NB4 (cell line): Measurements from ENCODE around the gene GAPVD1.
A peak's percentile ranks its signal among the peaks of the same experiment; 100 is the strongest.

ENCODE experiments used
- DNase-seq: peaks from one replicate; pipeline ENCODE4 v3.0.0; 2010; ENCODE audit warnings: low read depth
- H3K4me3 ChIP-seq: one replicate; pipeline ENCODE4 v1.5.1; 2011; ENCODE audit warnings: mild to moderate bottlenecking, low read depth, low read length, moderate library complexity
- CTCF ChIP-seq: IDR thresholded peaks from one replicate; pipeline ENCODE4 v1.5.1; 2012; ENCODE audit warnings: low read depth, low read length
- MAX ChIP-seq: IDR thresholded peaks from 2 replicates; pipeline ENCODE4 v1.6.1; 2011; ENCODE audit warnings: low read depth, low read length
- MYC ChIP-seq: IDR thresholded peaks from 2 replicates; pipeline ENCODE4 v1.6.1; 2011; ENCODE audit warnings: low read depth, low read length
- POLR2A ChIP-seq: IDR thresholded peaks from 2 replicates; pipeline ENCODE4 v1.6.1; 2011; ENCODE audit warnings: mild to moderate bottlenecking; ENCODE audit not compliant: insufficient read length; ENCODE audit errors: extremely low read depth

Gene GAPVD1

GRCh38 chr9:125404733-125405132, 143.1 kb downstream of the GAPVD1 start:
- TF ChIP-seq POLR2A: no peak
- no peak for TF ChIP-seq MAX
- no peak for TF ChIP-seq MYC
- TF ChIP-seq CTCF: no peak
- DNase-seq: no peak

GRCh38 chr9:125405938-125406809, 144.5 kb downstream of the GAPVD1 start:
- no peak for TF ChIP-seq CTCF
- no peak for TF ChIP-seq MAX
- TF ChIP-seq MYC: no peak
- no peak for TF ChIP-seq POLR2A
- no peak overlapping the region for H3K4me3 ChIP-seq
- no peak for DNase-seq

More at GRCh38 chr9:125404733-125405132, 143.1 kb downstream of the GAPVD1 start:
- H3K4me3 ChIP-seq: no peak overlapping the region

- DNase-seq: no peak
- no peak overlapping the region for H3K4me3 ChIP-seq
- TF ChIP-seq MAX: no peak
- no peak for TF ChIP-seq POLR2A
- TF ChIP-seq CTCF: no peak
- TF ChIP-seq MYC: no peak
Measured at GRCh38 chr9:125406810-125407087, 145.1 kb downstream of the GAPVD1 start.

GRCh38 chr9:125407432-125407973, 145.9 kb downstream of the GAPVD1 start:
- no peak for TF ChIP-seq MAX
- TF ChIP-seq CTCF: no peak
- TF ChIP-seq POLR2A: no peak
- no peak for TF ChIP-seq MYC
- DNase-seq: no peak
- no peak overlapping the region for H3K4me3 ChIP-seq

GRCh38 chr9:125407974-125408900, 146.6 kb downstream of the GAPVD1 start:
- peak overlapping the region; percentile 11 for H3K4me3 ChIP-seq
- TF ChIP-seq POLR2A (no peak), MYC (0 out of 2 replicates have a peak, but pooled peaks have one; percentile 16), CTCF (peak; percentile 54), MAX (no peak)
- peak; percentile 77 for DNase-seq
